Ishikawa (cell line): ENCODE data around the gene GRAMD1B.

ENCODE experiments used
- CEBPB ChIP-seq: IDR thresholded peaks from 2 replicates; pipeline ENCODE4 v1.6.1; 2012
- CREB1 ChIP-seq: IDR thresholded peaks from 2 replicates; pipeline ENCODE4 v1.6.1; 2012; ENCODE audit warnings: low read depth
- EGR1 ChIP-seq: IDR thresholded peaks from 2 replicates; pipeline ENCODE4 v1.6.1; 2012
- EP300 ChIP-seq: IDR thresholded peaks from 2 replicates; pipeline ENCODE4 v1.6.1; 2012; ENCODE audit warnings: borderline replicate concordance
- FOXM1 ChIP-seq: IDR thresholded peaks from 2 replicates; pipeline ENCODE4 v1.6.1; 2012; ENCODE audit warnings: low read depth, borderline replicate concordance
- MAX ChIP-seq: IDR thresholded peaks from 2 replicates; pipeline ENCODE4 v1.6.1; 2012
- NFIC ChIP-seq: IDR thresholded peaks from 2 replicates; pipeline ENCODE4 v1.6.1; 2012
- RAD21 ChIP-seq: IDR thresholded peaks from 2 replicates; pipeline ENCODE4 v1.6.1; 2012; ENCODE audit warnings: low read depth
- REST ChIP-seq: IDR thresholded peaks from 2 replicates; pipeline ENCODE4 v1.6.1; 2012; ENCODE audit warnings: low read depth, mild to moderate bottlenecking
- TAF1 ChIP-seq: IDR thresholded peaks from 2 replicates; pipeline ENCODE4 v1.6.1; 2012; ENCODE audit warnings: low read depth, mild to moderate bottlenecking
- TCF12 ChIP-seq: IDR thresholded peaks from 2 replicates; pipeline ENCODE4 v1.6.1; 2012; ENCODE audit warnings: low read depth
- USF1 ChIP-seq: IDR thresholded peaks from 2 replicates; pipeline ENCODE4 v1.6.1; 2012
- YY1 ChIP-seq: IDR thresholded peaks from 2 replicates; pipeline ENCODE4 v1.6.1; 2012; ENCODE audit warnings: low read depth
- ZBTB7A ChIP-seq: IDR thresholded peaks from 2 replicates; pipeline ENCODE4 v1.6.1; 2012; ENCODE audit warnings: low read depth

- TF ChIP-seq TAF1 (no peak), YY1 (no peak), RAD21 (no peak), USF1 (no peak), EP300 (no peak), CEBPB (no peak), CREB1 (no peak), REST (no peak), FOXM1 (no peak), NFIC (no peak), ZBTB7A (no peak), MAX (no peak), EGR1 (no peak), TCF12 (no peak)
Measured at GRCh38 chr11:123460012-123460700, 30.1 kb downstream of the GRAMD1B start.
